Upper lobe of left lung (tissue), 6 donors: ENCODE results near the gene C2CD2L. TPM values are rescaled to one million over a fixed set of nuclear protein-coding genes. Genes with fewer than 3 reads are reported as not detected.
A peak's percentile ranks its signal among the peaks of the same experiment; 100 is the strongest.

ENCODE experiments used
- ATAC-seq, 2 donors: fragments of 200-7000 bp; cut with Tn5 transposase; one replicate each; pipeline ENCODE4 v1.9.1; 2022; ENCODE audit warnings: mild to moderate bottlenecking in 2 of 2, moderate library complexity in 2 of 2; ENCODE audit not compliant: low FRiP score in 2 of 2
- DNase-seq, 2 donors: peaks; one replicate each; pipeline ENCODE4 v3.0.0-alpha.2; 2019 to 2020
- H3K27ac ChIP-seq, 4 donors: fragments of 200-600 bp; sonication (generic); one replicate each; pipeline ENCODE4 v1.5.1; 2016 to 2019
- H3K27me3 ChIP-seq, 4 donors: fragments of 200-600 bp; sonication (generic); one replicate each; pipeline ENCODE4 v1.5.1; 2017 to 2019
- H3K36me3 ChIP-seq, 4 donors: fragments of 200-600 bp; sonication (generic); one replicate each; pipeline ENCODE4 v1.5.1; 2016 to 2019
- H3K4me1 ChIP-seq, 4 donors: fragments of 200-600 bp; sonication (generic); one replicate each; pipeline ENCODE4 v1.5.1; 2018 to 2019
- H3K4me3 ChIP-seq, 4 donors: fragments of 200-600 bp; sonication (generic); one replicate each; pipeline ENCODE4 v1.5.1; 2017 to 2019; ENCODE audit warnings: mild to moderate bottlenecking in 2 of 4, moderate library complexity in 1 of 4
- H3K9me3 ChIP-seq, 4 donors: fragments of 200-600 bp; sonication (generic); one replicate each; pipeline ENCODE4 v1.5.1; 2018 to 2019
- EP300 ChIP-seq, 4 donors: sonication (generic); formaldehyde crosslinking; IDR thresholded peaks; one replicate each; pipeline ENCODE4 v1.5.1; 2017; ENCODE audit warnings: antibody characterized with exemption in 4 of 4, control low read depth in 2 of 4
- POLR2A ChIP-seq, 4 donors: fragments of 450-650 bp; IDR thresholded peaks; one replicate each; pipeline ENCODE4 v1.5.1; 2016 to 2017; ENCODE audit warnings: antibody characterized with exemption in 4 of 4, mild to moderate bottlenecking in 2 of 4
- POLR2AphosphoS5 ChIP-seq, 2 donors: sonication (generic); formaldehyde crosslinking; IDR thresholded peaks; one replicate each; pipeline ENCODE4 v1.5.1; 2017; ENCODE audit warnings: antibody characterized with exemption in 2 of 2
- WGBS, 2 donors: methylation state at CpG; one replicate each; pipeline ENCODE4 v1.1.5; 2017 to 2018; 5-methylcytosine and 5-hydroxymethylcytosine counted together
- total RNA-seq, 6 donors: library from RNA; depleted of rRNA in 4 of 6; stranded (reverse); fragments of >200 nt in 4 of 6; gene quantifications; one replicate each; pipeline versions ENCODE4 v1.1.0 to v1.2.1, GENCODE V29; 2016 to 2021
- TF ChIP-seq, protein P1 (sequence below), 6 experiments: fragments of 450-650 bp in 4 of 6; fragments of 200-600 bp in 2 of 6; sonication (generic) in 2 of 6; IDR thresholded peaks; one replicate each; pipeline ENCODE4 v1.5.1; 2016 to 2019; ENCODE audit warnings: antibody characterized with exemption in 6 of 6
- donor health status: DM: no; HTN: no; CAD: no; lungs with moderate emphysema.
- donor health status: DM: no; HTN: yes; CAD: no; lungs with severe emphysema.

Gene C2CD2L
- total RNA-seq, 6 donors from 2014 or later = 13.0 to 26.2 (median 19.8) TPM

DNA sequence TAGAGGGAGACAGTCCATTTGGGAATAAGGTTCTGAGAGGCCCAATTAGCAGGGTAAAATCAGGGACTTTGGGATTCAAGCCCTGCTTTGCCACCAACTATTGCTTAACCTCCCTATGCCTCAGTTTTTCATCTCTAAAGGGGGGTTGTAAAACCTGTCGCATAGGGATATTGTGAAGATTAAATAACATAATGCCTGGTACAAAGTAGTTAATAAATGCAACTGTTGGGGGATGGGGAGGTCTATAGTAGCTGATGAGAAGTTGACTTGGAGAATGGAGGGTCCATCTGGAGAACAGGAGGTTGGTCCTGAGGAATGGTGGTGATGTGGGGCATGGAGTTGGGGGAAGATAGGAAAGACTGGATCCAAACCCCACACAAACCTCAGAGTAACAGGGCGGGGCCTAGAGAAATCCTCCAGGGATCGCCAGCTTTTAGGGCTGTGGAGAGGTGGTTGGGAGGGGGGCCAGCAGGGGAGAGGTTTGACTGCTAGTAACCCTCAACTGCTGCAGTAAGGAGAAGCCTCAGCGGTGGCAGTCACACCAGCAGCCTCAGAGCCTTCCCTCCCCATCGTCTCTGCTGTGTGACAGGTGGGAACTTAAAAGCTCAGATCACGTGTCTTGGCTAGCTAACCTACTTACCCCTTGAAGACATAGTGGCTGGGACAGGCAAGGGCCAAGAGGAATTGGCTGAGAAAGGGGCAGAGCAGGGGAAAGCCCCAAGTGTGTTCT lies 40.6 kb downstream of the C2CD2L start:
- H3K4me1 ChIP-seq = peaks cover 12 to 24% (median 16%) of the 10 kb centered on the region in 4 donors
- H3K36me3 ChIP-seq = no peaks in the 10 kb centered on the region
- H3K4me3 ChIP-seq = no peak overlapping the region
- no peak for TF ChIP-seq POLR2AphosphoS5 (IDR thresholded peaks at IDR 0.05)
- no peak for TF ChIP-seq EP300 (IDR thresholded peaks at IDR 0.05)
- TF ChIP-seq, protein P1, sequence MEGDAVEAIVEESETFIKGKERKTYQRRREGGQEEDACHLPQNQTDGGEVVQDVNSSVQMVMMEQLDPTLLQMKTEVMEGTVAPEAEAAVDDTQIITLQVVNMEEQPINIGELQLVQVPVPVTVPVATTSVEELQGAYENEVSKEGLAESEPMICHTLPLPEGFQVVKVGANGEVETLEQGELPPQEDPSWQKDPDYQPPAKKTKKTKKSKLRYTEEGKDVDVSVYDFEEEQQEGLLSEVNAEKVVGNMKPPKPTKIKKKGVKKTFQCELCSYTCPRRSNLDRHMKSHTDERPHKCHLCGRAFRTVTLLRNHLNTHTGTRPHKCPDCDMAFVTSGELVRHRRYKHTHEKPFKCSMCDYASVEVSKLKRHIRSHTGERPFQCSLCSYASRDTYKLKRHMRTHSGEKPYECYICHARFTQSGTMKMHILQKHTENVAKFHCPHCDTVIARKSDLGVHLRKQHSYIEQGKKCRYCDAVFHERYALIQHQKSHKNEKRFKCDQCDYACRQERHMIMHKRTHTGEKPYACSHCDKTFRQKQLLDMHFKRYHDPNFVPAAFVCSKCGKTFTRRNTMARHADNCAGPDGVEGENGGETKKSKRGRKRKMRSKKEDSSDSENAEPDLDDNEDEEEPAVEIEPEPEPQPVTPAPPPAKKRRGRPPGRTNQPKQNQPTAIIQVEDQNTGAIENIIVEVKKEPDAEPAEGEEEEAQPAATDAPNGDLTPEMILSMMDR (IDR thresholded peaks at IDR 0.05) = no peak
- TF ChIP-seq POLR2A (IDR thresholded peaks at IDR 0.05) = no peak
- WGBS, 2 donors = 59 to 60% methylated on average over 6 of the region's 6 CpGs
- H3K9me3 ChIP-seq = no peaks in the 10 kb centered on the region
- H3K27ac ChIP-seq = no peak overlapping the region
- ATAC-seq (no peak), DNase-seq (no peak)
- peaks cover 0 to 23% (median 13%) of the 10 kb centered on the region in 4 donors for H3K27me3 ChIP-seq

DNA sequence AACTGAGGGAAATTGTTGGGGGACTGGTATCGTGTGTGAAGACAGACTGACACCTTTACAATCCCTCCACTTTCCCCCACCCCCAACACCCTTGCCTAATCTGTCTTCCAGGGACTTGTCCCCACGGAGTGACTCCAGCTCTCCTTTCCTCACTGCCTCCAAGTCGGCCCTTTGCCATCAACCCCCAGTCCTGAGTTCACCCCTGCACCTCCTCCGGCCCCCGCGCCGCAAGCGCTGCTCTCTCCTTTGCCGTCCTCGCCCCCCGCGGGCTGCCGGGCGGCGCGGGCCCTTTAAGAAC lies 41.5 kb downstream of the C2CD2L start:
- no peaks in the 10 kb centered on the region for H3K36me3 ChIP-seq
- DNase-seq = no peak
- WGBS, 2 donors = 2 to 5% methylated on average over 10 to 16 of the region's 16 CpGs
- no peak for ATAC-seq
- TF ChIP-seq POLR2AphosphoS5 (IDR thresholded peaks at IDR 0.05) = no peak
- no peak for TF ChIP-seq POLR2A (IDR thresholded peaks at IDR 0.05)
- TF ChIP-seq EP300 (IDR thresholded peaks at IDR 0.05) = no peak
- TF ChIP-seq, protein P1 (IDR thresholded peaks at IDR 0.05) = no peak
- peak overlapping the region; percentile 55 to 66 (median 62) for H3K4me3 ChIP-seq
- no peaks in the 10 kb centered on the region for H3K9me3 ChIP-seq
- H3K4me1 ChIP-seq = peaks cover 12 to 24% (median 16%) of the 10 kb centered on the region in 4 donors
- H3K27me3 ChIP-seq = peaks cover 0 to 23% (median 13%) of the 10 kb centered on the region in 4 donors
- H3K27ac ChIP-seq = peak overlapping the region in 1 of 4 donors; percentile 14

DNA sequence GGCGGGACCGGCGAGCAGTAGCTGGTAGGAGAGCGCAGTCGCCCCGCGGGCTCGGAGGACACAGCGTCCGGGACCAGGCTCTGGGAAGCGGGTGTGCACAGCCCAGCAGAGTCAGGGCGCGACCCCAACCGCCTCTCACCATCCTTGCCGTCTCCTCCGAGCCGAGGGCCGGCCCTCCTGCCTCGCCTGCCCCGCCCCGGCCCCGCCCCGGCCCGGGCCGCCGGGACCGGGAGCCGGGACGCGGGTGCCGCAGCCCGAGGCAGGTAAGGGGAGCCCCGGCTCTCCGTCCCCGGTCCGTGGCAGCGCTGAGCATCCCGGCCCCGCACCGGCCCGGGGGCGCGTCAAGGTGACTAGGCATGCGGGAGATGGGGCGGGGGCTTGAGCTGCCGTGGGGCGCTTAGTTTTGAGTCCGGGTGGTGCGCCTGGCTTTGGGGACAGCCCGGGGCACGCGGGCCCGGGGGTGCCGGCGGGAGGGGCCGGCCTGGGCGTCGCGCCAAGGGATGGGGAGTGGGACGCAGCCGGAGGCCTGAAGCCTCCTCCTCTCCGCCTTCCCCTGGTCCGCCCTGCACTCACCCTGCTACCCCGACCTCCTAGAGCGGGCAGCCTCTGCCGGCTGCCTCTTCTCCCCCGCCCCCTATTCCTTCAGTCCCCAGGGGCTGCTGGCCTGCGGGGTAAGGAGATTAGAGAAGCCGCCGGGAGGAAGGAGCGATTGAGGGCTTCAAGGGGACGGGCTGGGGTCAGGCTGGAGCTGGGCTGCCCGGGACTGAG lies 42.1 kb downstream of the C2CD2L start, which contains the start of gene ABCG4:
Gene ABCG4, plus strand, starts transcription at position 35 of the 768 bp plus-strand sequence. CDS start 914 bp downstream, outside the sequence.
- peaks cover 0 to 23% (median 13%) of the 10 kb centered on the region in 4 donors for H3K27me3 ChIP-seq
- peak in 1 of 2 donors; percentile 88 for DNase-seq
- H3K27ac ChIP-seq = peak within 1 kb of the TSS in 1 of 4 donors; percentile 14
- TF ChIP-seq POLR2AphosphoS5 (IDR thresholded peaks at IDR 0.05) (no peak), EP300 (IDR thresholded peaks at IDR 0.05) (no peak), POLR2A (IDR thresholded peaks at IDR 0.05) (no peak)
- TF ChIP-seq, protein P1 (IDR thresholded peaks at IDR 0.05) = no peak
- no peaks in the 10 kb centered on the region for H3K36me3 ChIP-seq
- H3K9me3 ChIP-seq = no peaks in the 10 kb centered on the region
- H3K4me3 ChIP-seq = peak within 1 kb of the TSS; percentile 55 to 66 (median 62)
- ATAC-seq = peak in 1 of 2 donors; percentile 56
- peaks cover 12 to 24% (median 16%) of the 10 kb centered on the region in 4 donors for H3K4me1 ChIP-seq
- 0 to 7% methylated on average over 1 to 28 of the region's 73 CpGs for WGBS, 2 donors

DNA sequence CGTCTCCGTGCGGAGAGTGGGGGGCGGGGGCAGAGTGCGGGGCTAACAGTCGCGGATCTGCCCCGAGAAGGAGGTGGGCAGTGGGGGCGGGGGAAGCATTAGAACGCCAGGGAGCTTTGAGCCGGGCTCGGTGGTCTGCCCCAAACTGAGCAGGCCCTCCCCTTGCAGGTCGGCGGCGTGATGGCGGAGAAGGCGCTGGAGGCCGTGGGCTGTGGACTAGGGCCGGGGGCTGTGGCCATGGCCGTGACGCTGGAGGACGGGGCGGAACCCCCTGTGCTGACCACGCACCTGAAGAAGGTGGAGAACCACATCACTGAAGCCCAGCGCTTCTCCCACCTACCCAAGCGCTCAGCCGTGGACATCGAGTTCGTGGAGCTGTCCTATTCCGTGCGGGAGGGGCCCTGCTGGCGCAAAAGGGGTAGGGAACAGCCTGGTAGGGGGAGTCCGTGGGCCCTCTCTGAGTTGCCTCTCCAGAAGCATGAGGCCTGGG lies 42.7 kb downstream of the C2CD2L start:
- 25 to 35% methylated on average over 25 to 33 of the region's 33 CpGs for WGBS, 2 donors
- no peak for TF ChIP-seq EP300 (IDR thresholded peaks at IDR 0.05)
- TF ChIP-seq, protein P1 (IDR thresholded peaks at IDR 0.05) = no peak
- no peak for TF ChIP-seq POLR2AphosphoS5 (IDR thresholded peaks at IDR 0.05)
- no peak for TF ChIP-seq POLR2A (IDR thresholded peaks at IDR 0.05)
- Histone ChIP-seq H3K36me3 (no peaks in the 10 kb centered on the region), H3K4me1 (peaks cover 12 to 19% (median 16%) of the 10 kb centered on the region in 4 donors), H3K27ac (no peak overlapping the region), H3K27me3 (peaks cover 0 to 23% (median 13%) of the 10 kb centered on the region in 4 donors), H3K4me3 (peak overlapping the region in 3 of 4 donors; percentile 60 to 66 (median 63)), H3K9me3 (no peaks in the 10 kb centered on the region)
- DNase-seq (peak in 1 of 2 donors; percentile 73), ATAC-seq (no peak)
